Parathyroid adenoma (tissue), 2 donors: ENCODE measurements around the gene CHRNA10.
"Not testable (repeated sequence)": the region's sequence is repeated elsewhere in the genome, so short reads cannot be mapped to it uniquely, and the experiment has no call there.

Experiments used
- H2AFZ ChIP-seq: fragments of 300-600 bp; sonication (generic); one replicate; pipeline ENCODE4 v1.7.0; 2017; ENCODE audit warnings: antibody characterized with exemption, mild to moderate bottlenecking
- H3K27ac ChIP-seq: fragments of 300-600 bp; sonication (generic); one replicate; pipeline ENCODE4 v1.7.0; 2017
- H3K27me3 ChIP-seq: fragments of 300-600 bp; sonication (generic); one replicate; pipeline ENCODE4 v1.7.0; 2017; ENCODE audit warnings: low read length; ENCODE audit not compliant: control insufficient read depth, insufficient read depth
- H3K36me3 ChIP-seq: fragments of 300-600 bp; sonication (generic); one replicate; pipeline ENCODE4 v1.7.0; 2017; ENCODE audit warnings: low read length; ENCODE audit not compliant: control insufficient read depth, insufficient read depth
- H3K4me1 ChIP-seq: fragments of 300-600 bp; sonication (generic); one replicate; pipeline ENCODE4 v1.7.0; 2017; ENCODE audit warnings: control low read depth
- H3K4me2 ChIP-seq: fragments of 300-600 bp; sonication (generic); one replicate; pipeline ENCODE4 v1.7.0; 2017; ENCODE audit warnings: low read length
- H3K4me3 ChIP-seq: fragments of 300-600 bp; sonication (generic); one replicate; pipeline ENCODE4 v1.7.0; 2017; ENCODE audit warnings: low read depth, low read length
- H3K79me2 ChIP-seq: fragments of 300-600 bp; sonication (generic); one replicate; pipeline ENCODE4 v1.7.0; 2017; ENCODE audit warnings: control low read depth
- H3K9ac ChIP-seq: fragments of 300-600 bp; sonication (generic); one replicate; pipeline ENCODE4 v1.7.0; 2017; ENCODE audit warnings: mild to moderate bottlenecking
- H3K9me3 ChIP-seq: fragments of 300-600 bp; sonication (generic); one replicate; pipeline ENCODE4 v1.7.0; 2017; ENCODE audit warnings: low read length; ENCODE audit not compliant: control insufficient read depth
- TF ChIP-seq, protein P1 (sequence below): fragments of 300-600 bp; sonication (generic); IDR thresholded peaks from one replicate; pipeline ENCODE4 v1.7.0; 2017; ENCODE audit warnings: antibody characterized with exemption, mild to moderate bottlenecking
- donor health status: primary hyperparathyroidism.

Gene CHRNA10

DNA sequence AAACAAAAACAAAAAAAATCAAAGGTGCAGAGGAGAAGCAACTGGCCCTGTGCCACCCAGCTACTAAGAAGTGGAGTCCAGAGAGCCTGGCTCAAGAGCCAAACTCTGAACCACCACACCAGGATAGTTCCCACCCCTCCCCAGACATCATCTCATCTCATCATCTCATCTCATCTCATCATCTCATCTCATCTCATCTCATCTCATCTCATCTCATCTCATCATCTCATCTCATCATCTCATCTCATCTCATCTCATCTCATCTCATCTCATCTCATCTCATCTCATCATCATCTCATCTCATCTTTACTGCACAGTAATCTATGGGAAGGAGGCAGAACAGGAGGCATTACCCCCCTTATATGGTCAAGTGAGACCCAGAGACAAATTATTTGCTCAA is 8.3 kb downstream of the CHRNA10 start:
- H3K4me2 ChIP-seq: no peak overlapping the region
- H3K9ac ChIP-seq: no peak overlapping the region
- H3K79me2 ChIP-seq: no peaks in the 10 kb centered on the region
- no peaks in the 10 kb centered on the region for H3K27me3 ChIP-seq
- H2AFZ ChIP-seq: no peak overlapping the region
- no peak overlapping the region for H3K27ac ChIP-seq
- no peaks in the 10 kb centered on the region for H3K9me3 ChIP-seq
- no peaks in the 10 kb centered on the region for H3K36me3 ChIP-seq
- H3K4me3 ChIP-seq: no peak overlapping the region
- H3K4me1 ChIP-seq: no peaks in the 10 kb centered on the region
- TF ChIP-seq, protein P1, sequence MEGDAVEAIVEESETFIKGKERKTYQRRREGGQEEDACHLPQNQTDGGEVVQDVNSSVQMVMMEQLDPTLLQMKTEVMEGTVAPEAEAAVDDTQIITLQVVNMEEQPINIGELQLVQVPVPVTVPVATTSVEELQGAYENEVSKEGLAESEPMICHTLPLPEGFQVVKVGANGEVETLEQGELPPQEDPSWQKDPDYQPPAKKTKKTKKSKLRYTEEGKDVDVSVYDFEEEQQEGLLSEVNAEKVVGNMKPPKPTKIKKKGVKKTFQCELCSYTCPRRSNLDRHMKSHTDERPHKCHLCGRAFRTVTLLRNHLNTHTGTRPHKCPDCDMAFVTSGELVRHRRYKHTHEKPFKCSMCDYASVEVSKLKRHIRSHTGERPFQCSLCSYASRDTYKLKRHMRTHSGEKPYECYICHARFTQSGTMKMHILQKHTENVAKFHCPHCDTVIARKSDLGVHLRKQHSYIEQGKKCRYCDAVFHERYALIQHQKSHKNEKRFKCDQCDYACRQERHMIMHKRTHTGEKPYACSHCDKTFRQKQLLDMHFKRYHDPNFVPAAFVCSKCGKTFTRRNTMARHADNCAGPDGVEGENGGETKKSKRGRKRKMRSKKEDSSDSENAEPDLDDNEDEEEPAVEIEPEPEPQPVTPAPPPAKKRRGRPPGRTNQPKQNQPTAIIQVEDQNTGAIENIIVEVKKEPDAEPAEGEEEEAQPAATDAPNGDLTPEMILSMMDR: no peak

DNA sequence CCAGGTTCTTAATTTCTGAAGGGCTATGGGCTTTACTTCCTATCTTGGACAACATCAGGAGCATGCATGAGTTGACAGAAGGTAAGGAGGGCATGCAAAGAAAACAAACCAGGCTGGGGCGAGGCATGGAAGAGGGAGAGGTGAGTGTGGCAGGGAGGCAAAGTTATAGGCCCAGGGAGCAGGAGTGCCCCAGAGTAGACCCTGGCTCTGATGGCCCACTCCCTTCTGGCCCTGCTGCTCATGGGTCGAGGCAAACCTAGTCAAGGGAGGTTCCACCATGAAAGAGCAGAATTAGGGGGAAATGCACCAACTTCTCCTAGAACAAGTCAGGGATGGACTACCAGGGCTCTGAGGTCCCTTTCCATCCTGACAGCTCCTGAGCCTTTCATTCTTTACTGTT is 10.2 kb downstream of the CHRNA10 start:
- Histone ChIP-seq H3K36me3 (no peaks in the 10 kb centered on the region), H3K4me3 (no peak overlapping the region), H3K9ac (no peak overlapping the region), H3K9me3 (no peaks in the 10 kb centered on the region), H3K4me2 (no peak overlapping the region), H3K79me2 (no peaks in the 10 kb centered on the region), H2AFZ (no peak overlapping the region), H3K27me3 (no peaks in the 10 kb centered on the region), H3K4me1 (no peaks in the 10 kb centered on the region), H3K27ac (no peak overlapping the region)
- TF ChIP-seq, protein P1: no peak

DNA sequence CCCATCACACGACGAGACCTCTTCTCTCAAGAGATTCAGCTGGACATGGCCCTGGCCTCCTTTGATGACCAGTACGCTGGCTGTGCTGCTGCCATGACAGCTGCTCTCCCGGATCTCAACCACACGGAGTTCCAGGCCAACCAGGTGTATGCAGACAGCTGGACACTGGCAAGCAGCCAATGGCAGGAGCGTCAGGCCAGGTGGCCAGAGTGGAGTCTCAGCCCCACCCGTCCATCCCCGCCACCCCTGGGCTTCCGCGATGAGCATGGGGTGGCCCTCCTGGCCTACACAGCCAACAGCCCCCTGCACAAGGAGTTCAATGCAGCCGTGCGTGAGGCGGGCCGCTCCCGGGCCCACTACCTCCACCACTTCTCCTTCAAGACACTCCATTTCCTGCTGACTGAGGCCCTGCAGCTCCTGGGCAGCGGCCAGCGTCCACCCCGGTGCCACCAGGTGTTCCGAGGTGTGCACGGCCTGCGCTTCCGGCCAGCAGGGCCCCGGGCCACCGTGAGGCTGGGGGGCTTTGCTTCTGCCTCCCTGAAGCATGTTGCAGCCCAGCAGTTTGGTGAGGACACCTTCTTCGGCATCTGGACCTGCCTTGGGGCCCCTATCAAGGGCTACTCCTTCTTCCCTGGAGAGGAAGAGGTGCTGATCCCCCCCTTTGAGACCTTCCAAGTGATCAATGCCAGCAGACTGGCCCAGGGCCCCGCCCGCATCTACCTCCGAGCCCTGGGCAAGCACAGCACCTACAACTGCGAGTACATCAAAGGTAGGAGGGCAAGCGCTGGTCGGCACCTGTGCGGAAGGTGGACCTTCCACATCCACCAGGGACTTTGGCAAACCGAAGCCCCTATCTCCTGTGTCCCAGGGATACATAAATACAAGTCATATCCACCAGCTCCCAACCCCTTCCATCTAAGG is 11.3 kb downstream of the CHRNA10 start:
- TF ChIP-seq, protein P1: no peak
- Histone ChIP-seq H3K27ac (no peak overlapping the region), H2AFZ (no peak overlapping the region), H3K79me2 (no peaks in the 10 kb centered on the region), H3K4me1 (no peaks in the 10 kb centered on the region), H3K27me3 (no peaks in the 10 kb centered on the region), H3K4me3 (no peak overlapping the region), H3K36me3 (no peaks in the 10 kb centered on the region), H3K9ac (no peak overlapping the region), H3K4me2 (no peak overlapping the region), H3K9me3 (no peaks in the 10 kb centered on the region)

DNA sequence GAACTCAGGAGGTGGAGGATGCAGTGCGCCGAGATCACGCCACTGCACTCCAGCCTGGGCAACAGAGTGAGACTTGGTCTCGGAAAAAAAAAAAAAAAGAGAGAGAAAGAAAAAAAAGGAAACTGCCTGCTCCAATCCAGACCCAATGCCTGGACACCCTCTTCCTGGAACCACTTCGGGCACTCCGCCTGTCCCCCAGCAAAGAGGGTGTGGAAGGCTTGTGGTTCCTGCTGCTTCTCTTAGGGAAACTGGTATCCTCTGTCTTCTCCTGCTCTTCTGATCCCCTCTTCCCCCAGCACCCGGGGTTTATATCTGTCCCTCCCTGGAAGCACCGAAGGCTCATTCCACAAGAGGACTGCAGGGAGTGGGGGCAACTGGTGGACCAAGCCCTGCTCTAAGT is 12.9 kb downstream of the CHRNA10 start:
- Histone ChIP-seq H3K27ac (no peak overlapping the region), H3K9ac (no peak overlapping the region), H3K9me3 (no peaks in the 10 kb centered on the region), H3K79me2 (no peaks in the 10 kb centered on the region), H3K4me3 (no peak overlapping the region), H2AFZ (no peak overlapping the region), H3K4me1 (no peaks in the 10 kb centered on the region), H3K27me3 (no peaks in the 10 kb centered on the region), H3K36me3 (no peaks in the 10 kb centered on the region), H3K4me2 (no peak overlapping the region)
- TF ChIP-seq, protein P1: no peak

DNA sequence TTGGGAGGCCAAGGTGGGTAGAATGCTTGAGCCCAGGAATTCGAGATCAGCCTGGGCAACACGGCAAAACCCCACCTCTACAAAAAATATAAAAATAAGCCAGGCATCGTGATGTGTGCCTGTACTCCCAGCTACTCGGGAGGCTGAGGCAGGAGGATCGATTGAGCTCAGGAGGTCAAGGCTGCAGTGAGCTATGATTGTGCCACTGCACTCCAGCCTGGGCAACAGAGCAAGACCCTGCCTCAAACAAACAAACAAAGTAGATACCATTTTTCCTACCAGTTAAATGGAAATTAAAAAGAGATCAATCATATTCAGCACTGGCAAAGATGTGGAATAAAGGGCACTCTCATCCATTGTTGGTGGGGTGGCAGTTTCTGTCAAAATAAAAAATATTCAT is 13.9 kb downstream of the CHRNA10 start:
- not testable (repeated sequence) for H2AFZ ChIP-seq, H3K9me3 ChIP-seq, H3K27ac ChIP-seq, H3K79me2 ChIP-seq, H3K4me1 ChIP-seq, H3K4me3 ChIP-seq, H3K9ac ChIP-seq, H3K36me3 ChIP-seq, H3K4me2 ChIP-seq, H3K27me3 ChIP-seq
